GM21737 (cell line): ENCODE measurements around the gene KIF23.
A peak's percentile ranks its signal among the peaks of the same experiment; 100 is the strongest.

Experiments
- ATAC-seq: cut with Tn5 transposase; IDR thresholded peaks from one replicate; pipeline ENCODE4 v1.9.1; 2021; ENCODE audit warnings: mild to moderate bottlenecking, moderate library complexity; ENCODE audit not compliant: unreplicated experiment

Gene KIF23

DNA sequence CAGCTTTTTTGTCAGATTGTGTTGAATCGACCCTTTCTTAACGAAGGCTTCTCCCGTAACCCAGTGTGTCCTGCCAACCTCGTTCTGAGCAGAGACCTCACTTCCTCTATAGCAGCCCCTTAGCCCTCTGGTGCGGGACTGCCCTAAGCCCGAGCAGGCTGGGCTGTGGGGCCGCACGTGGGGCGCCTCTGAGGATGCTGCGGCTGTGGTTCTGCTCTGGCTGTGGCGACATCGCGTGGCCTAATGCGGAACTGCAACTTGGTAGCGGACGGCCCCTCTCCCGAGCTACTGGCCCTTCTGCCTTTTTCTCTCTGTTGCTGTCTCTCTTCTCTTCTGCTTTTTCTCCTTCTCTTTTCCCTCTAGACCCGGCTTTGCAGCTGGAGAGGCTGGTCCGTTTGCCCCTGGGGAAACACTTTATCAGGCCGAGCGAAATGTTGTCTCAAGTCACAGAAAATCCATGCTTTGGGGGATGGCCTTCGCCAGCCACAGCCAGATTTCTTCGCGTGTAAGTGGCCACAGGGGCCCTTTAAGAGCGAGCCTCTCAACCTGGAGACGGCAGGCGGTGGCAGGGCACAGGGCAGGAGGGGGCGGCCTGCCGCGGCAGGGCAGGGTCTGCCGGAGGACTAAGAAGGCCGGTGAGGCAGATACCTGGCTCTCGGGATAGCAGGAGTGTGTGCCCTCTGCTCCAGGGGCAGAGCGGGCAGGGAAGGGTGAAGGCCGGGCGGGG lies 19.4 kb upstream of the KIF23 start:
- no peak for ATAC-seq

DNA sequence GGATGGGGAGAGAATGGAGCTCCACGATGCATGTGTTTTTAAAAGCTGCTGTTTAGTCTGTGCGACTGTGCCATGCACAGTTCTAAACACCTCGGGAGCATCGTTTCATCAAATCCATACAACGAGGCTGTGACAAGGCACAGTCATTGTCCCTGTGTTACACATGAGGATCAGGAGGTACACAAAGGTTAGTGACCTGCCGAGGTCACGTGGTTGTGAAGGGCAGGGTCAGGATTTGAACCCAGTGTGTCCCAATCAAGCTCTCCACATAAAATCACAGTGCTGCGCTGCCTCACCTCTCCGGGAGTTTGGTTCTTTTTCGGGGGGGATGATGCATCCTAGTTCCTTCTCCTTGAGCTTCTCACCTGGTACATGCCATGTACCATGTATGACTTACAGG lies 18.7 kb upstream of the KIF23 start:
- ATAC-seq = no peak

GRCh38 chr15:69395991-69396390 lies 18.2 kb upstream of the KIF23 start:
- no peak for ATAC-seq

DNA sequence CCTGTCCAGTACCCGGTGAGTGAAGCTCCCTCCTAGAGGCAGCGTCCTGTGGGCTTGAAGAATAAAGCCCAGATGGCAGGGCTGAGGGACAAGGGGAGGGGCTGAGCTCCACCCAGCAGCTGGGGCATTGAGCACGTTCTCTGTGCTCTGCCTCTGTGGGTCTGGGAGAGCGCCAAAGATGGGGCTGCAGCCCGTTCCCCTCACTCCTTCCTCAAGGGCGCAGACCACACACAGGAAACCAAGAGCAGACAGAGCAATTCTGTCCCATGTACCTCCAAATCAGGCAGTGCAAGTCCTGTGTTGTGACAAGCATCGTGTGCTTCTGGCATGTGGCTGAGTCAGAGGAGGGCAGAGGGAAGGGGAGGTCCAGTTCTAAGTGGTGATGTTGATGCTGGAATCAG lies 15.7 kb upstream of the KIF23 start:
- ATAC-seq = no peak

DNA sequence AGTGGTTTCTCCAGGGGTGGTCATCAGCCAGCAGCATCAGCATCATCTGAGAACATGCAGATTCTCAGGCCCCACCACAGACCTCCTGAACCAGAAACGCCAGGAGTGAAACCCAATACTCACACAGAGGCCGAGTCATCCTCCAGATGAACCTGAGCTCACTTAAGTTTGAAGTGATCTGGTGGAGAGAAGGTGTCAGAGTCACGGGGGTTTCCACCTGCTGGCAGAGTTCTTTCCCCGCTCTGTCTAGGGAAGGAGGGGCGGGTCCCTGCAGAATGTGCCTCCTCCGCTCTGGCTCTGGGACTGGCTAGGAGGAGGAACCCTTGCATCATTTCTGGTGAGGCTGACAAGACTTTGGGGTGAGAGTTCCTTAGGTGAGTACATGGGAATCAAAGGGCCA lies 13.3 kb upstream of the KIF23 start:
- ATAC-seq = no peak

- ATAC-seq = no peak
These were observed 11.3 kb upstream of the KIF23 start for GRCh38 chr15:69402816-69403215.

DNA sequence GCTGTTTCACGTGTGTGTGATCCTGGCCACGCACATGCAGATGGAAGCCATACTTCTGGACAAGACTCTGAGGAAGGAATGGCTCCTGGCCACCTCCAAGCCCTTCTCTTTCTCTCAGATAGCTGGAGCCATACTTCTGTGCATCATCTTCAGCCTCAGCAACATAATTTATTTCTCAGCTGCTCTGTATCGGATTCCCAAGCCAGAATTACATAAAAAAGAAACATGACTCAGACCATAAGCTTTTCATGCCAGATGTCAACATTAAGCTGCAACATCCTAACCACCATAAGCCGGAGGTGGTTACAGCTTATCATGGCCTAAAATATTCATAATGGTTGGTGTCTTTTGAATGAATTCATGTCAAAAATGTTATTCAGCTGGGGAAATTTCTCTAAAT lies 10.6 kb upstream of the KIF23 start:
- ATAC-seq = no peak

DNA sequence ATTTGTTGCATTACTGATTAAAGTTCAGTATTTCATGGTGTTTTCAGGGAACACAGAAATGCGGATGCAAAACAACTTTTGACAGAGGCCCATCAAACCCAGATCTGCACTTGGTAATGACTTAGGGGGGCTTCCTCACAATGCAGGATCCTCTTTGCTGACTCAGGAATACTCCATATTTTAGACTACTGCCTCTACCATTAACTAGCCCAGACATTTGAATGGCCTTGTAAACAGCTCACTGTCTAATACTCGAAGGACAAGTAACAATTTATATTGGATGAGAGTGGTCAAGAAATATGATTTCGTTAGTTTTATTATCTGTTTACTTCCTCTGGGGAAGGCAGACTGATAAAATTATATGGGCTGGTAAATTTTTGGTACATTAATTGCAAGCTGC lies 9.0 kb upstream of the KIF23 start:
- no peak for ATAC-seq

GRCh38 chr15:69407719-69408400 lies 6.3 kb upstream of the KIF23 start:
- no peak for ATAC-seq

GRCh38 chr15:69408841-69409240 lies 5.3 kb upstream of the KIF23 start:
- no peak for ATAC-seq

- no peak for ATAC-seq
These were observed 3.8 kb upstream of the KIF23 start for GRCh38 chr15:69410248-69410874.

GRCh38 chr15:69412274-69412673 lies 1.9 kb upstream of the KIF23 start:
- ATAC-seq = no peak

DNA sequence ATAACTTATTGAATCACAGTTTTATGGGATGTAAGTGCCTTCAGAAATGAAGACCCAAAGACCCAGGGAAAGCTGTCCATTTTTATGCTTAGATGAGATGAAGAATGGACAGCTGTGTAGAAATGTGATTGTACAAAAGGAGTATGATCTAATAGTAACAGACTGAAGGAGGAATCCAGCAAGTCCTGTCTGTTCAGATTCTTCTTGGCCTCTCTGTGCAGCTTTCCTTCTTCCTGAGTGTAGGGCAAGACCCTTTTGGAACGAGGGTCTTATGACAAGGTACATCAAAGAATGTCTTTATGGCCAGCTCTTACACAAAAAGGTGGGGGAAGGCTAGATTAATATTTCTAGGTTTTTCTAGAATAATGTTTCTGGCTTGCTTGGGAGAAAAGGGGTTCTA lies 1.4 kb upstream of the KIF23 start:
- no peak for ATAC-seq

DNA sequence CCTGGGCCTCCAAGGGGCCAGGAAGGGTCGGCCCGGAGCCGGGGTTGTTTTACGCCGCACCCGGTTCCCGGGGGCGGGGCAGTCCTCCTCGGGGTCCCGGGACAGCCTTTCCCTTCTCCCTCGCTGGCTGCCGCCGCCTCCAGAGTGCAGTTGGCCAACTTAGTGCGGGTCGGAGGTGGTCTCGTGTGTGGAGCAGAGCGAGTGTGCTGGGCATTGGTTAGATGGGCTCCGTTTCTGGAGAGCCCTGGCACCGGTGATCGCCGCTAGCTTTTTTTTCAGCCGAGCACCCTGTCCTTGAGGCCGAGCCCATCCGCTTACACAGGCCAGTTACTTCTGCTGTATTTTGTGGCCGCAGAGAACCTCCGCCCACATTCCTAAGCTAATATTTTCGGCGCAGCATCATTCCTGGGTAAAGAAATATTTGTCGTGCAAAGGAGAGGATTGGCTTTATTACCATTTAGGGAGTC lies 585 bp downstream of the KIF23 start:
- peak; percentile 26 for ATAC-seq

DNA sequence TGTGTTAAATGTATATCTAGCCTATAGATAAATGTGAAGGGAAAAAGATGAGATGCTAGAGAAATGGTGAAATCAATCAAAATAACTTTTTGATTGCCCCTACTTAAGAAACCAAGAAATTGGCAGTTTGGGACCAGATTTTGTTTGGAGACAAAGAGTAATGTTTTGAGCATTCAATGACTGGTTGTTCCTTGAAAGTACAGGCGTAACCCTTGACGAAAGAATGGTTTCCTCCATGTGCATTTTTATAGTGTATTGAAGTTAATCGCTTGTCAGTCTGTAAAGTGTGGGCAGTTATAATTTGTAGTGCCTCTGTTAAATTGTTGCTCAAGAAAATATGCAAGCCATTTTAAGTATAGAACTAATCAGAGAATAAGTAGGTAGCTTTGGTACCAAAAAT lies 1.2 kb downstream of the KIF23 start:
- no peak for ATAC-seq

GRCh38 chr15:69417581-69417980 lies 3.4 kb downstream of the KIF23 start:
- ATAC-seq = no peak

GRCh38 chr15:69421498-69421897 lies 7.3 kb downstream of the KIF23 start:
- no peak for ATAC-seq

DNA sequence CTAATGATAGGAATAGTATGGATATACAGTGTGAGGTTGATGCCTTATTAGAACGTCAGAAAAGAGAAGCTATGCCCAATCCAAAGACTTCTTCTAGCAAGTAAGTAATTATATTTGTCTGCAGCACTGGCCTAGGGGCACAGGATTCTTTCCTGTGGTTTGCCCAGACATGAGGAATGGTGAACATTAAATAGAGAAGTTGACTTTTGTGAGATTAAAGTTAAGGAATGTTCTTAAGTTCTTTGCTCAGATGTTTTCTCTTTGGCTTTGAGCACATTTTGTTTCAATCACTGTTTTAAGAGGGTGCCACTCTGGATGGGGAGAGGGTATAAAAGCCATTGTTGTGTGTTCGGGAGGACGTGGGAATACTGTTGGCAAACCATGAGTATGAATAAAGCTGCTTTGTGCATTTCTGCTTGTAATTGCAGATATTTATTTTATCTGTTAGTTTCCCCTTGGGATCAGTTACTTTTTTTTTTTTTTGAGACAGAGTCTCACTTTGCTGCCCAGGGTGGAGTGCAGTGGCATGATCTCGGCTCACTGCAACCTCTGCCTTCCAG lies 8.3 kb downstream of the KIF23 start:
- ATAC-seq = no peak

- no peak for ATAC-seq
These were observed 9.9 kb downstream of the KIF23 start for GRCh38 chr15:69424001-69424400.

GRCh38 chr15:69424748-69425413 lies 10.7 kb downstream of the KIF23 start:
- ATAC-seq = no peak

GRCh38 chr15:69433831-69434230 lies 19.7 kb downstream of the KIF23 start:
- no peak for ATAC-seq
